Neural progenitor cell (in vitro differentiated cells): ENCODE measurements around the gene PELO. TPM values are rescaled to one million over a fixed set of nuclear protein-coding genes. Genes with fewer than 3 reads are reported as not detected.

Experiments
- DNase-seq: peaks from one replicate; pipeline ENCODE4 v3.0.0-alpha.2; 2016; ENCODE audit warnings: low spot score
- H2AFZ ChIP-seq: fragments of 200-600 bp; sonication (generic); replicated peaks from 2 replicates; pipeline ENCODE4 v1.6.1; 2016; ENCODE audit warnings: antibody characterized with exemption
- H3F3A ChIP-seq: fragments of 200-600 bp; sonication (generic); 2 replicates; pipeline ENCODE4 v1.6.1; 2016; ENCODE audit warnings: antibody characterized with exemption, low read depth
- H3K27ac ChIP-seq: fragments of 200-600 bp; sonication (generic); 2 replicates; pipeline ENCODE4 v1.5.1; 2016; ENCODE audit warnings: mild to moderate bottlenecking
- H3K27me3 ChIP-seq: fragments of 200-600 bp; sonication (generic); 2 replicates; pipeline ENCODE4 v1.6.1; 2016; ENCODE audit warnings: mild to moderate bottlenecking, moderate library complexity
- H3K36me3 ChIP-seq: fragments of 200-600 bp; sonication (generic); 2 replicates; pipeline ENCODE4 v1.5.1; 2016
- H3K4me1 ChIP-seq: fragments of 200-600 bp; sonication (generic); 2 replicates; pipeline ENCODE4 v1.6.1; 2016; ENCODE audit warnings: mixed run types
- H3K4me2 ChIP-seq: fragments of 200-600 bp; sonication (generic); 2 replicates; pipeline ENCODE4 v1.6.1; 2016
- H3K4me3 ChIP-seq: fragments of 200-600 bp; sonication (generic); 2 replicates; pipeline ENCODE4 v1.5.1; 2016
- H3K79me2 ChIP-seq: fragments of 200-600 bp; sonication (generic); 2 replicates; pipeline ENCODE4 v1.6.1; 2016; ENCODE audit warnings: low read depth
- H3K9ac ChIP-seq: fragments of 200-600 bp; sonication (generic); 2 replicates; pipeline ENCODE4 v1.6.1; 2016
- H3K9me3 ChIP-seq: fragments of 200-600 bp; sonication (generic); 2 replicates; pipeline ENCODE4 v1.5.1; 2016; ENCODE audit warnings: low read depth
- H4K20me1 ChIP-seq: fragments of 200-600 bp; sonication (generic); 2 replicates; pipeline ENCODE4 v1.6.1; 2016; ENCODE audit warnings: low read depth
- H3K27ac Mint-ChIP-seq: 3 replicates; pipeline ENCODE4 v1.8.0; 2021; ENCODE audit warnings: mixed read lengths
- H3K27me3 Mint-ChIP-seq: 2 replicates; pipeline ENCODE4 v1.8.0; 2022; ENCODE audit warnings: low read depth, mild to moderate bottlenecking, inconsistent platforms, moderate library complexity, mixed read lengths; ENCODE audit not compliant: insufficient read depth
- H3K36me3 Mint-ChIP-seq: 3 replicates; pipeline ENCODE4 v1.8.0; 2021; ENCODE audit warnings: mixed read lengths
- H3K4me1 Mint-ChIP-seq: 3 replicates; pipeline ENCODE4 v1.8.0; 2021; ENCODE audit warnings: mixed read lengths
- H3K4me3 Mint-ChIP-seq: 3 replicates; pipeline ENCODE4 v1.8.0; 2021; ENCODE audit warnings: mild to moderate bottlenecking, moderate library complexity, mixed read lengths
- H3K9me3 Mint-ChIP-seq: 3 replicates; pipeline ENCODE4 v1.8.0; 2020; ENCODE audit warnings: mixed read lengths
- CTCF ChIP-seq: fragments of 200-600 bp; sonication (generic); IDR thresholded peaks from 2 replicates; pipeline ENCODE4 v1.5.1; 2017; ENCODE audit warnings: antibody characterized with exemption, mild to moderate bottlenecking
- EZH2 ChIP-seq: fragments of 200-600 bp; sonication (generic); IDR thresholded peaks from 2 replicates; pipeline ENCODE4 v1.6.1; 2017; ENCODE audit warnings: antibody characterized with exemption, mild to moderate bottlenecking, moderate library complexity
- EZH2phosphoT487 ChIP-seq: fragments of 200-600 bp; sonication (generic); IDR thresholded peaks from 2 replicates; pipeline ENCODE4 v1.6.1; 2017; ENCODE audit warnings: antibody characterized with exemption
- total RNA-seq: library from RNA; depleted of rRNA; stranded (reverse); fragments of >200 nt; gene quantifications from 2 replicates; pipeline ENCODE4 v1.2.3, GENCODE V29; 2015; ENCODE audit warnings: low replicate concordance

Gene PELO
- total RNA-seq, 1 donor from 2014 or later = 8.5 TPM

GRCh38 chr5:52804981-52805380 is 17.3 kb downstream of the PELO start:
- no peaks in the 10 kb centered on the region for H3K36me3 ChIP-seq
- H3K27me3 ChIP-seq = no peaks in the 10 kb centered on the region
- no peaks in the 10 kb centered on the region for H3K9me3 ChIP-seq
- H3K9ac ChIP-seq = no peak overlapping the region
- peaks cover 25% of the 10 kb centered on the region for H4K20me1 ChIP-seq
- H3K27ac ChIP-seq = no peak overlapping the region
- H3K4me3 ChIP-seq = no peak overlapping the region
- no peak overlapping the region for H3K4me2 ChIP-seq
- H2AFZ ChIP-seq = no peak overlapping the region
- H3K4me1 ChIP-seq = peaks cover 24% of the 10 kb centered on the region
- peaks cover 24% of the 10 kb centered on the region for H3F3A ChIP-seq
- peaks cover 28% of the 10 kb centered on the region for H3K4me1 Mint-ChIP-seq
- peaks cover 9% of the 10 kb centered on the region for H3K36me3 Mint-ChIP-seq
- H3K27me3 Mint-ChIP-seq = peaks cover under 1% of the 10 kb centered on the region
- TF ChIP-seq CTCF (no peak), EZH2phosphoT487 (no peak), EZH2 (no peak)
- DNase-seq = no peak
- no peaks in the 10 kb centered on the region for H3K9me3 Mint-ChIP-seq
- H3K79me2 ChIP-seq = peaks cover 44% of the 10 kb centered on the region
- H3K27ac Mint-ChIP-seq = no peak overlapping the region
- no peak overlapping the region for H3K4me3 Mint-ChIP-seq

GRCh38 chr5:52805615-52806014 is 17.9 kb downstream of the PELO start:
- TF ChIP-seq EZH2 (no peak), CTCF (no peak), EZH2phosphoT487 (no peak)
- Histone ChIP-seq H3F3A (peaks cover 18% of the 10 kb centered on the region), H3K9me3 (no peaks in the 10 kb centered on the region), H4K20me1 (peaks cover 25% of the 10 kb centered on the region), H3K79me2 (peaks cover 43% of the 10 kb centered on the region), H3K27me3 (no peaks in the 10 kb centered on the region), H3K4me3 (no peak overlapping the region), H3K4me1 (peaks cover 24% of the 10 kb centered on the region), H3K27ac (no peak overlapping the region), H3K36me3 (no peaks in the 10 kb centered on the region), H2AFZ (no peak overlapping the region), H3K4me2 (no peak overlapping the region), H3K9ac (no peak overlapping the region)
- Mint-ChIP-seq H3K4me3 (no peak overlapping the region), H3K4me1 (peaks cover 27% of the 10 kb centered on the region), H3K27ac (no peak overlapping the region), H3K9me3 (no peaks in the 10 kb centered on the region), H3K36me3 (peaks cover 9% of the 10 kb centered on the region), H3K27me3 (no peaks in the 10 kb centered on the region)
- DNase-seq = no peak

- H3K4me3 Mint-ChIP-seq = no peak overlapping the region
- Histone ChIP-seq H3K4me2 (no peak overlapping the region), H4K20me1 (peaks cover 15% of the 10 kb centered on the region), H3K27ac (no peak overlapping the region), H3K4me1 (peaks cover 18% of the 10 kb centered on the region), H3K9me3 (no peaks in the 10 kb centered on the region), H3K79me2 (peaks cover 29% of the 10 kb centered on the region), H3K9ac (no peak overlapping the region), H3K36me3 (no peaks in the 10 kb centered on the region), H3K4me3 (no peak overlapping the region), H3K27me3 (no peaks in the 10 kb centered on the region), H2AFZ (no peak overlapping the region), H3F3A (peaks cover 3% of the 10 kb centered on the region)
- no peaks in the 10 kb centered on the region for H3K27me3 Mint-ChIP-seq
- H3K36me3 Mint-ChIP-seq = peaks cover 9% of the 10 kb centered on the region
- TF ChIP-seq EZH2phosphoT487 (no peak), EZH2 (no peak), CTCF (no peak)
- no peaks in the 10 kb centered on the region for H3K9me3 Mint-ChIP-seq
- DNase-seq = no peak
- peaks cover 17% of the 10 kb centered on the region for H3K4me1 Mint-ChIP-seq
- H3K27ac Mint-ChIP-seq = no peak overlapping the region
Measured at GRCh38 chr5:52807037-52807436, 19.3 kb downstream of the PELO start.
